ENCODE measurements around the gene DSG3.

Gene DSG3

GRCh38 chr18:31447530-31448191 lies at the start of gene DSG3:
TSS of gene DSG3 (plus strand) at chr18:31447741. CDS start at chr18:31447878, 137 bp downstream.
- no peak for DNase-seq

GRCh38 chr18:31398191-31398590 lies 49.4 kb upstream of the DSG3 start:
- DNase-seq, result no peak

DNA sequence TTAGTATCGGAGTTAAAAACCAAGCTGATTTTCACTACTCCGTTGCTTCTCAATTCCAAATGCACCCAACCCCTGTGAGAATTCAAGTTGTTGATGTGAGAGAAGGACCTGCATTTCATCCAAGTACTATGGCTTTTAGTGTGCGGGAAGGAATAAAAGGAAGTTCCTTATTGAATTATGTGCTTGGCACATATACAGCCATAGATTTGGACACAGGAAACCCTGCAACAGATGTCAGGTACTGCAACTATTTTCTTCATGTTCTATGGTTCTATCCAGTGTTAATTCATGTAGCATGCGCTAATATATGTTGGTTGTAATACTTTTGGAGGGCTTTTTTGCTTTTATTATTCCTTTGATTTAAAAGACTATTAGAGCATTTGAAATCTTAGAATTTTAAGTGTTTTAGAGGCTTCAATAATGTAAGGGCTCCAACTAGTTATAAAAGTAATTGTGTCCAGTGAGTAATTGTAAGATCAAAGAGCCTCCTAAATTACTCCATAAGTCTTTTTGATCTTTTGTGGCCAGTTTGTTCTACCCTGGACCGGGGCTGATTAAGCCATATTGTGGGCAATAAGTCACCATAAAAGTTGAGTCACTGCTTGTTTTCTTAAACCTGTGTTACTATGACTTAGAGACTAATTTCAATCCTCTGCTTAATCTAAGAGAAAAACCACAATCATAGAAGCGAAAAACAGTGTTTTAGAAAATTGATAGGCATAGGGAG lies 48.1 kb upstream of the DSG3 start:
- no peak for DNase-seq

DNA sequence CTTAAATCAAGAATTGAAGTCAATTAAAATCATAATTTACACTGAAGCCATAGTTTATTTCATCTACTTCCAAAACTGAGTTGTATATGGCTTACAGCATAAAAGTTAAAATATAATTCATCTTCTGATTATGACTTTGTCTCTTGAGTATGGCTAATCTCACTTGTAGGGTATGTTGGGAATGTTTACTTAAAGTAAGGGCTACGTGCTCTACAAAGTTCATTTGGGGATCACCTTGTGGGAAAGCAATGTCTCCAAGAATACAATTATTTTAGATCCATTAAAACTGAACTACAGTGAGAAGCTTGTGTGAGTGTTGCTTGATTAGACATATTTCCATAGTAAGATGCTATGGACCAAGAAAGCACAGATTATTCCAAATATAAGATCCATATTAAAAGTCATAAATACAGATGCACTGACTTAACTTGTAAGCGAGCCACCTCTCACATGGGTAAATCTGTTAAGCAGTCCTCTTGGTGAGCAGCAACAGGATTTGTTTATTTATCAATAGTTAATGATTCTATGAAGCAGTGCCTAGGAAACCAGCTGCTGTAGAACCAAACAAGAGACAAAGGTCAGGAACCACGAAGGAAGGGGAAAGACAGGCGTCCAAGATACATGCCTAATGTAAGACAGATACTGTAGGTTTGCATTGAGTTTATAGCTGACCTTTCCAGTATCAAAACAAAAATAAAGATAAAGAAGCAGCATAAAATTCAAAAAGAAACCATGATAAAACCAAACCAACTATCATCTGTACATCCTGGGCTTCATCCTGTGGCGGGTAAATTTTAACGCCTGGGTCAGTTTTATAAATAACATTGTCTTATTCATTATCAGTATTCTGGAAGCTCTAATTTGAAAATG lies 46.1 kb upstream of the DSG3 start:
- no peak for DNase-seq

- no peak for DNase-seq
Observed at GRCh38 chr18:31402026-31402373, 45.5 kb upstream of the DSG3 start.

GRCh38 chr18:31403409-31403808 lies 44.1 kb upstream of the DSG3 start:
- DNase-seq, result no peak

DNA sequence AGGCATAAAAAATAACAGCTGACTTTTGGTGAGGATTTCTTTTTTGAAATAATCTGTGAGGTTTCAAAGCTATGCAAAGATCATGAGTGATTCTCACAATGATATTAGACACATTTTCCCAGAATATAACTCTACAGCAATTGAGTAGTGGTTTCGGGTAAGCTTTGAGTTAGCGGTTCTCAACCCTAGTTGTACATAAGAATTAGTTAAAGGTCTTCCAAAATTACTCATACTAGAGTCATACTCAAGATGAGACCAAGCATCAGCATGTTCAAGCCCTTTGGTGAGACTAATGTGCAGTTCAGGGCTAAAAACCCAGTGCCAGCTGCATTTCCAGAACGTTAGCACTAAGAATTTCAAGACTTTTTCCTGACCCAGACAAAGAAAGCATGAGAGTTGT lies 39.9 kb upstream of the DSG3 start:
- no peak for DNase-seq

DNA sequence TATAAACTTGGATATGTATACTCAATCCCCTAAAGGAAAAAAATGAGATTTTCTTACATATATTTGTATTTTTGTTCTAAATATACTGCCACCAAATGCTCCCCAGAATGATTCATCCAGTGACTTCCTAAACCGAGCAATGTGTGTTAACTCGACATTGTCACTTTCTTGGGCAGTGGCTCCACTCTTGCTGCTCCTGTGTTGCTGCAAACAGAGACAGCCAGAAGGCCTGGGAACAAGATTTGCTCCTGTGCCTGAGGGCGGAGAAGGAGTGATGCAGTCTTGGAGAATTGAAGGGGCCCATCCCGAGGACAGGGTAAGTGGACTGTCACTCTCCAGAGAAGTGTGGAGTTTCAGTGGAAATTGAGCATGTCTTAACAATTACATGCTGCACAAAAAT lies 38.3 kb upstream of the DSG3 start:
- DNase-seq, result no peak

DNA sequence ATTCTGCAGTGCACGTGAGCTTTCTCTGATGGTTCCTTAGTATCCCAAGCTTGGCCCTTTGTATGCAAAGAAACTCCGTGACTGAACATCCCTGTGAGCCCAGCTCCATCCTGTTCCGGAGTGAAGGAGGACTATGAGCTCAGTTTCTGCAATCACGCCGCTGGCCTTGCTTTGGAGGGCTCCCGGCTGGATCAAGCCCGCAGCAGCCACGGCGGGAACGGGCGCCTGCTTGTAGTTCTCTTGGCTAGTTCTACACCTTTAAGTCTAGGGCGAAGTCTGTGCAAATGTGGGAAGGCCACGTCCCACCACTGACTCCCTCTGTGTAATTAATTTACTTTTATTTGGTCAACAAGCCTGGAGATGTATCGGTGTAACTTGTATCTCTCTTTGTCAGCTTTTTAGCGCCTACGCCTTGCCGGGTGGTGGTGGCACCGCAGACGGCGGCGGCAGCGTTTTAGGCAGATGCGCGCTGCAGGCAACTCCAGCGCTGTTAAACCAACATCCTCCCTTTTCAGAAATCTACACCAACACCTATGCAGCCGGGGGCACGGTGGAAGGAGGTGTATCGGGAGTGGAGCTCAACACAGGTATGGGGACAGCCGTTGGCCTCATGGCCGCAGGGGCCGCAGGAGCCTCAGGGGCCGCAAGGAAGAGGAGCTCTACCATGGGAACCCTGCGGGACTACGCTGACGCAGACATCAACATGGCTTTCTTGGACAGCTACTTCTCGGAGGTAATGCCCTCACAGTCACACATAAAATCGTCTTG lies 36.6 kb upstream of the DSG3 start:
- DNase-seq, result no peak

GRCh38 chr18:31413137-31413536 lies 34.4 kb upstream of the DSG3 start:
- no peak for DNase-seq

GRCh38 chr18:31417850-31418249 lies 29.7 kb upstream of the DSG3 start:
- DNase-seq, result no peak

- DNase-seq, result no peak
Observed at GRCh38 chr18:31419457-31419932, 28.0 kb upstream of the DSG3 start.

- no peak for DNase-seq
Observed at GRCh38 chr18:31420032-31420431, 27.5 kb upstream of the DSG3 start.

DNA sequence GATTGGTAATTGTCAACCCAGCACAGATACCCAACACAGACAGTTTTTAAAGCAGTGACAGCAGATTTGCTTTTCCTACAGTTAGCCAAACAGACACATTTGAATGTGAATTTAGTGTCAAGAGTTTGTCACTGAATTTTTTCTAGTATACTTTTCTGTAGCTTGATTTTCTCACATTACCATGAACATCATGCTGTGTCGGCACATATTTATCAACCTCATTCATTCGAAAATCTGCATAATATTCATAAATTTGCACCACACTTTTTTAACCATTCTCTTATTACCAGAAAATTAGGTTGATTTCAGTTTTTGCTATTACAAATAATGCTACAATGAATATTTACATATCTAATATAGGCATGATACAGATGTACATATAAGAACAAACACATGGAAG lies 27.0 kb upstream of the DSG3 start:
- DNase-seq, result no peak

DNA sequence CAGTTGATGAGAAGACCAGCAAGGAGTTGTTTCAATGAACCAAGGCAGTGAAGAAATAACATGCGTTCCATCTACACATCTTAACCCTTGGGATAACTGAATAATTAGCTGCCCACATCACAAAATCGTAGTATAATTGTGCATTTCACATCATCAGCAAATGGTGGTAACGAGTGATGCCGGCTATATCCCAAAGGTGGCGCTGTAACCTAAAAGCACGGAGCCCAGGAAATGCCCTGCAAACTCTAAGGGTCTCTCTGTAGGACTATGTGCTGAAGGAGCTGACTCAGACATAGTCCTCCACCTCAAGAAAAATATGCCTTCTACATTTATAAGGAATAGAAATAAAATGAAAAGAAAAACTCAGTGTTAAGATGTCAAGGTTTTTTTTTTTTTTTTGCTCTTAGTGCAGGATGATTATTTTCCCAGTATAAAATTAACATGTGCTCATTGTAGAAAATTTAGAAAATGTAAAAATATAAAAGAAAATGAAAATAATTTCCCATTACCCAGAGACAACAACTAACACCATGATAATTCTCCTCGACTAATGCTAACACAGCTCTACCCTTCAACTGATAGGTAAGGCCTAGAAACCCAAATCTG lies 23.1 kb upstream of the DSG3 start:
- DNase-seq, result no peak

GRCh38 chr18:31426021-31426420 lies 21.5 kb upstream of the DSG3 start:
- DNase-seq, result no peak

DNA sequence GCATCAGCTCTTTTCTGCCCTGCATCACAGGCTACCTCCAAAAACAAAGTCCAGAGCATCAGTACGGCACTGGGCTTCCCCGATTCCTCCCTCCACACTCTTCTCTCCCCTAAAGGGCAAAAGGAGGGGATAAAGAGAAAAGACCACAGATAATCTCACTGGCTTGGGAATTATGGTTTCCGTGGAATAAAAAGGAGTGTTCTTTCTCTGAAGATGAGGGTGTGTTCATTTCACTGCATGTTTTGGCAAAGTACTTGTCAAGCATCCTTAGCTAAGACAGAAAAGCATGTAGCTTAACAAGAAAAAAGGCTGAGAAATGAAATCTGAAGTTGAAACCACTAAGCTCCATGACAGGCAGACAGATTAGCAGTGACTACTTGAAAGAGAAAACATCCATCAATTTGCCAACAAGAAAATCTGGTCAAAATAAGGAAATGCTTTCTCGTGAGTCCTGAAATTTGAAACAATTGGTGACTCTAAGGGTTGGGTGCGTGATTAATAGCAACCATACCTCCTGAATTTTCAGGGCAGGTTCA lies 20.6 kb upstream of the DSG3 start:
- DNase-seq, result no peak

GRCh38 chr18:31428211-31428610 lies 19.3 kb upstream of the DSG3 start:
- DNase-seq, result no peak

DNA sequence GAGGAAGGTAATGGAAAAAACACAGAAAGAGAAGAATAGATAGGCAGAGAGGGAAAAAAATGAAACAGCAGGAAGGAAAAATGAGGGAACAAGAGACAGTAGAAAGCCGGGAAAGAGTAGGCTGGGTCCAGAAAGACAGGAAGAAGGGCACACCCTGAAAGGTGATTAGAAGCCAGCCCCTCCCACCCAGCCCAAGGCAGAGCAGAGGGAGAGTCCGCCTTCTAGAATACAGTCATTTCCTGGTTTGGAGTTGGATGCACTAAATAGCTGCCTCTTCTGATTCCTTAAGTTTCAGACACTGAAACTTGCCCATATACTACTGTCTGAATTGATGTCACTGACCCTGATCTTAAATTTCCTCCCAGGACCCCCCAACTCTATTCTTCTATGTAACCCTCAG lies 17.9 kb upstream of the DSG3 start:
- no peak for DNase-seq

- no peak for DNase-seq
Observed at GRCh38 chr18:31430072-31430471, 17.5 kb upstream of the DSG3 start.

GRCh38 chr18:31430554-31430953 lies 17.0 kb upstream of the DSG3 start:
- DNase-seq, result no peak

DNA sequence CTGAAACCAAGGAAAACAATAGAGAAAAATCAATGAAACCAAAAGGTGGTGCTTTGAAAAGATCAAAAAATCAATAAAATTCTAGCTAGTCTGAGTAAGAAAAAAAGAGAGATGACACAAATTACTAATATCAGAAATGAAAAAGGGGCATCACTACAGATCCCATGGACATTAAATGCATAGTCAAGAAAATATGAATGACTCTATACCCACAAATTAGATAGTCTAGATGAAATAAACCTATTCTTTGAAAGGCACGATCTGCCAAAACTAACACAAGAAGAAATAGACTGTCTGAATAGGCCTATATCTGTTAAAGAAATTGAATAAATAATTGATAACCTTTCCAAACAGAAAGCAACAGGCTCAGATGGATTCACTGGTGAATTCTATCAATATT lies 15.2 kb upstream of the DSG3 start:
- DNase-seq, result no peak
